ENCODE data around the gene KRT31. TPM values are rescaled to one million over a fixed set of nuclear protein-coding genes. Genes with fewer than 3 reads are reported as not detected.

The KRT31 gene
- total RNA-seq, 2 experiments from 2014 or later, result not detected

- intact Hi-C loops (cut with micrococcal nuclease), result no loop called here
- H3K36me3 Mint-ChIP-seq (ENCODE audit: low read depth), result no peaks in the 10 kb centered on the region
- ChIA-PET CTCF (no interaction called here), POLR2A (interaction anchor here (0.6 kb wide), 1 partner anchor 567 kb away, joined by 4 read pairs; no protein-coding TSS in a partner anchor)
- no peaks in the 10 kb centered on the region for H3K4me1 Mint-ChIP-seq (ENCODE audit: low read depth)
- no peak within 1 kb of the TSS for H3K27ac Mint-ChIP-seq
- H3K9me3 Mint-ChIP-seq, result no peaks in the 10 kb centered on the region
- peaks cover 4% of the 10 kb centered on the region for H3K27me3 Mint-ChIP-seq
- ATAC-seq (no peak), DNase-seq (no peak)
- no peak within 1 kb of the TSS for H3K4me3 Mint-ChIP-seq
- TF ChIP-seq, protein P1, sequence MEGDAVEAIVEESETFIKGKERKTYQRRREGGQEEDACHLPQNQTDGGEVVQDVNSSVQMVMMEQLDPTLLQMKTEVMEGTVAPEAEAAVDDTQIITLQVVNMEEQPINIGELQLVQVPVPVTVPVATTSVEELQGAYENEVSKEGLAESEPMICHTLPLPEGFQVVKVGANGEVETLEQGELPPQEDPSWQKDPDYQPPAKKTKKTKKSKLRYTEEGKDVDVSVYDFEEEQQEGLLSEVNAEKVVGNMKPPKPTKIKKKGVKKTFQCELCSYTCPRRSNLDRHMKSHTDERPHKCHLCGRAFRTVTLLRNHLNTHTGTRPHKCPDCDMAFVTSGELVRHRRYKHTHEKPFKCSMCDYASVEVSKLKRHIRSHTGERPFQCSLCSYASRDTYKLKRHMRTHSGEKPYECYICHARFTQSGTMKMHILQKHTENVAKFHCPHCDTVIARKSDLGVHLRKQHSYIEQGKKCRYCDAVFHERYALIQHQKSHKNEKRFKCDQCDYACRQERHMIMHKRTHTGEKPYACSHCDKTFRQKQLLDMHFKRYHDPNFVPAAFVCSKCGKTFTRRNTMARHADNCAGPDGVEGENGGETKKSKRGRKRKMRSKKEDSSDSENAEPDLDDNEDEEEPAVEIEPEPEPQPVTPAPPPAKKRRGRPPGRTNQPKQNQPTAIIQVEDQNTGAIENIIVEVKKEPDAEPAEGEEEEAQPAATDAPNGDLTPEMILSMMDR (IDR thresholded peaks at IDR 0.05), result no peak
Measured at GRCh38 chr17:41440531-41441033, 43.2 kb upstream of the KRT31 start, which contains the start of gene KRT38. Gene KRT38, minus strand, starts transcription at chr17:41440983. Its CDS starts 62 bp downstream, at chr17:41440921.

GRCh38 chr17:41439375-41439774 lies 42.0 kb upstream of the KRT31 start:
- no peaks in the 10 kb centered on the region for H3K36me3 Mint-ChIP-seq (ENCODE audit: low read depth)
- ATAC-seq, result no peak
- no peaks in the 10 kb centered on the region for H3K9me3 Mint-ChIP-seq
- H3K27me3 Mint-ChIP-seq, result peaks cover 2% of the 10 kb centered on the region
- no peak for DNase-seq
- TF ChIP-seq, protein P1 (IDR thresholded peaks at IDR 0.05), result no peak
- ChIA-PET POLR2A (no interaction called here), CTCF (no interaction called here)
- no peaks in the 10 kb centered on the region for H3K4me1 Mint-ChIP-seq (ENCODE audit: low read depth)
- H3K4me3 Mint-ChIP-seq, result no peak overlapping the region
- no peak overlapping the region for H3K27ac Mint-ChIP-seq
- intact Hi-C loops (cut with micrococcal nuclease), result no loop called here

DNA sequence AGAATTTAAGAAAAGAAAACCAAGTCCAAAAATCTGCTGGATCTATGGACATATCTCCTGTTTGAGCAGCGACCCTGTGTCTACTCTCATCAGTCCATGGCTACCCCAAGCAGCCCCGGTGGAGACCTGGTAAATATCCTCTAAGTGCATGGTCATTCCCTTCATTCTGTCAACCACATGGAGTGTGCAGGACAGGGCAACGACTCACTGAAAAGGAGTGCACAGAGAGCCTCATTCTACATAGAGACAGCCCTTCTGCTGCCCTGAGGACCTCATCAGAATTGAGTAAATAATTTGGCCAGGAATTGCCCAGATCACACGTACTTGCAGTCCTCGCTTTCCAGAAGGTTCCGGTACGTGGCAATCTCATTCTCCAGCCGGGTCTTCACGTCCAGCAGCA lies 40.4 kb upstream of the KRT31 start:
- ATAC-seq (no peak), DNase-seq (no peak)
- H3K4me3 Mint-ChIP-seq, result no peak overlapping the region
- no peaks in the 10 kb centered on the region for H3K9me3 Mint-ChIP-seq
- no peaks in the 10 kb centered on the region for H3K27me3 Mint-ChIP-seq
- H3K4me1 Mint-ChIP-seq (ENCODE audit: low read depth), result no peaks in the 10 kb centered on the region
- POLR2A ChIA-PET, result no interaction called here
- CTCF ChIA-PET, result no interaction called here
- TF ChIP-seq, protein P1 (IDR thresholded peaks at IDR 0.05), result no peak
- intact Hi-C loops (cut with micrococcal nuclease), result no loop called here
- no peak overlapping the region for H3K27ac Mint-ChIP-seq
- H3K36me3 Mint-ChIP-seq (ENCODE audit: low read depth), result no peaks in the 10 kb centered on the region

DNA sequence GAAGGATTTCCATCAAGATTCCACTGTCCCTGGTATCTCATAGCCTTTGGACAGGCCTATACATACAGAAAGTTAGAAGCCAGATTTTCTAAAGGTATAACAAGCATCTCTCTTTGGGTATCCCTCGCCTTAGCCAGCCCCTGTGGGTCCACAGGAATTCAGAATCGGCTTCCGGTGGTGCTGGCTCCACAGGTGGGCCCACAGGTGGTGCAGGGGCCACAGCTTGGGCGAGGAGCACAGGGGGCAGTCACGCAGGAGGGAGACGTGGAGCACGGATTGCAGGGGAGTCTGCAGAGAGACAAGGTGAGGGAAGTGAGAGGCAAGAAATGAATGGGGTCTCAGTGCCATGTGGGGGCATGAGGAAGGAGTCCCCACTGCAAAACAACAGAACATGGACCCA lies 39.8 kb upstream of the KRT31 start:
- ChIA-PET POLR2A (no interaction called here), CTCF (no interaction called here)
- no peak overlapping the region for H3K27ac Mint-ChIP-seq
- no peaks in the 10 kb centered on the region for H3K27me3 Mint-ChIP-seq
- H3K4me1 Mint-ChIP-seq (ENCODE audit: low read depth), result no peaks in the 10 kb centered on the region
- TF ChIP-seq, protein P1 (IDR thresholded peaks at IDR 0.05), result no peak
- H3K9me3 Mint-ChIP-seq, result no peaks in the 10 kb centered on the region
- no peak overlapping the region for H3K4me3 Mint-ChIP-seq
- DNase-seq, result no peak
- intact Hi-C loops (cut with micrococcal nuclease), result no loop called here
- ATAC-seq, result no peak
- no peaks in the 10 kb centered on the region for H3K36me3 Mint-ChIP-seq (ENCODE audit: low read depth)

- peaks cover 3% of the 10 kb centered on the region for H3K27me3 Mint-ChIP-seq
- intact Hi-C loops (cut with micrococcal nuclease), result no loop called here
- TF ChIP-seq, protein P1 (IDR thresholded peaks at IDR 0.05), result no peak
- no peaks in the 10 kb centered on the region for H3K9me3 Mint-ChIP-seq
- POLR2A ChIA-PET, result no interaction called here
- H3K27ac Mint-ChIP-seq, result no peak overlapping the region
- H3K36me3 Mint-ChIP-seq (ENCODE audit: low read depth), result no peaks in the 10 kb centered on the region
- CTCF ChIA-PET, result interaction anchor here (0.9 to 2.2 kb wide), 2 partner anchors 13 to 229 kb away, joined by 3 to 6 read pairs; no protein-coding TSS in a partner anchor
- DNase-seq (no peak), ATAC-seq (no peak)
- no peak overlapping the region for H3K4me3 Mint-ChIP-seq
- H3K4me1 Mint-ChIP-seq (ENCODE audit: low read depth), result no peaks in the 10 kb centered on the region
Measured at GRCh38 chr17:41434415-41434814, 37.0 kb upstream of the KRT31 start.

All from activated CD8-positive, alpha-beta T cell treated with anti-CD3 and anti-CD28 coated beads for 36 hours (primary cell).